Neuronal stem cell (in vitro differentiated cells): ENCODE results near the gene LYRM4.
"Not testable (repeated sequence)": the region's sequence is repeated elsewhere in the genome, so short reads cannot be mapped to it uniquely, and the experiment has no call there.

ENCODE experiments used
- DNase-seq: peaks from one replicate; pipeline ENCODE4 v3.0.0-alpha.2; 2013; ENCODE audit warnings: low spot score
- H2AFZ ChIP-seq: one replicate; pipeline ENCODE4 v1.6.1; 2013; ENCODE audit warnings: mild to moderate bottlenecking, low read length, inconsistent platforms
- H2AK5ac ChIP-seq: 2 replicates; pipeline ENCODE4 v1.6.1; 2013; ENCODE audit warnings: low read depth, mild to moderate bottlenecking, inconsistent platforms, low read length, moderate library complexity, mixed read lengths
- H2BK120ac ChIP-seq: 2 replicates; pipeline ENCODE4 v1.6.1; 2013; ENCODE audit warnings: low read depth, mild to moderate bottlenecking, inconsistent platforms, low read length, moderate library complexity, mixed read lengths
- H2BK12ac ChIP-seq: one replicate; pipeline ENCODE4 v1.6.1; 2013; ENCODE audit warnings: low read length, inconsistent platforms
- H2BK15ac ChIP-seq: 2 replicates; pipeline ENCODE4 v1.6.1; 2013; ENCODE audit warnings: mild to moderate bottlenecking, low read length, inconsistent platforms, mixed read lengths
- H2BK5ac ChIP-seq: one replicate; pipeline ENCODE4 v1.6.1; 2013; ENCODE audit warnings: inconsistent platforms, mild to moderate bottlenecking, low read length, moderate library complexity
- H3K14ac ChIP-seq: one replicate; pipeline ENCODE4 v1.6.1; 2013; ENCODE audit warnings: low read length, inconsistent platforms
- H3K18ac ChIP-seq: 2 replicates; pipeline ENCODE4 v1.6.1; 2013; ENCODE audit warnings: low read length, inconsistent platforms
- H3K23ac ChIP-seq: 2 replicates; pipeline ENCODE4 v1.6.1; 2013; ENCODE audit warnings: low read depth, mild to moderate bottlenecking, mixed read lengths, low read length, inconsistent platforms; ENCODE audit not compliant: poor library complexity
- H3K27ac ChIP-seq: replicated peaks from 3 replicates; pipeline ENCODE4 v1.5.1; 2013; ENCODE audit warnings: low read length, inconsistent platforms
- H3K27me3 ChIP-seq, 3 experiments: 2 replicates each; pipeline ENCODE4 v1.6.1; 2013; ENCODE audit warnings: low read length in 3 of 3, mild to moderate bottlenecking in 2 of 3, inconsistent platforms in 1 of 3, low read depth in 1 of 3, mixed read lengths in 1 of 3, moderate library complexity in 1 of 3; ENCODE audit not compliant: control insufficient read depth in 3 of 3, insufficient read depth in 3 of 3
- H3K36me3 ChIP-seq, 2 donors: replicated peaks in 1 of 2; 2 replicates each; pipeline ENCODE4 v1.6.1; 2013; ENCODE audit warnings: low read length in 2 of 2; ENCODE audit not compliant: control insufficient read depth in 2 of 2, insufficient read depth in 2 of 2
- H3K4ac ChIP-seq: 2 replicates; pipeline ENCODE4 v1.6.1; 2013; ENCODE audit warnings: inconsistent platforms, mild to moderate bottlenecking, low read length, moderate library complexity
- H3K4me1 ChIP-seq, 2 donors: 1 replicate in 1 of 2; 2 replicates in 1 of 2; pipeline ENCODE4 v1.6.1; 2013; ENCODE audit warnings: low read length in 2 of 2, low read depth in 1 of 2; ENCODE audit not compliant: control insufficient read depth in 2 of 2, insufficient read depth in 1 of 2
- H3K4me2 ChIP-seq: one replicate; pipeline ENCODE4 v1.6.1; 2013; ENCODE audit warnings: mild to moderate bottlenecking, low read length, inconsistent platforms; ENCODE audit not compliant: insufficient read depth, poor library complexity, severe bottlenecking
- H3K4me3 ChIP-seq, 2 donors: 2 replicates each; pipeline ENCODE4 v1.5.1; 2013; ENCODE audit warnings: low read length in 2 of 2, mild to moderate bottlenecking in 2 of 2, inconsistent platforms in 1 of 2, moderate library complexity in 1 of 2
- H3K79me1 ChIP-seq: one replicate; pipeline ENCODE4 v1.6.1; 2013; ENCODE audit warnings: low read depth, mild to moderate bottlenecking, inconsistent platforms, low read length, moderate library complexity
- H3K9ac ChIP-seq: one replicate; pipeline ENCODE4 v1.6.1; 2013; ENCODE audit warnings: mild to moderate bottlenecking, low read depth, low read length, inconsistent platforms; ENCODE audit not compliant: poor library complexity
- H3K9me3 ChIP-seq, 2 donors: replicated peaks in 1 of 2; 2 replicates each; pipeline versions ENCODE3 to v1.6.1; 2013; ENCODE audit warnings: low read length in 2 of 2, mild to moderate bottlenecking in 2 of 2, inconsistent platforms in 1 of 2, low read depth in 1 of 2, mixed read lengths in 1 of 2, moderate library complexity in 1 of 2; ENCODE audit not compliant: control insufficient read depth in 2 of 2, insufficient read depth in 1 of 2
- H4K8ac ChIP-seq: one replicate; pipeline ENCODE4 v1.6.1; 2013; ENCODE audit warnings: low read depth, mild to moderate bottlenecking, inconsistent platforms, low read length, moderate library complexity
- H4K91ac ChIP-seq: one replicate; pipeline ENCODE4 v1.6.1; 2013; ENCODE audit warnings: low read length, low read depth, mild to moderate bottlenecking, inconsistent platforms; ENCODE audit not compliant: poor library complexity
- WGBS, 2 donors: extraction: QIAGEN DNeasy Blood & Tissue Kit; methylation state at CpG; one replicate each; pipeline ENCODE4 v1.1.7; 2013; ENCODE audit warnings: missing lambda C conversion rate in 2 of 2, mixed read lengths in 1 of 2; ENCODE audit not compliant: insufficient read length in 2 of 2, insufficient replicate concordance in 1 of 2; ENCODE audit errors: extremely low coverage in 2 of 2; 5-methylcytosine and 5-hydroxymethylcytosine counted together

Gene LYRM4

DNA sequence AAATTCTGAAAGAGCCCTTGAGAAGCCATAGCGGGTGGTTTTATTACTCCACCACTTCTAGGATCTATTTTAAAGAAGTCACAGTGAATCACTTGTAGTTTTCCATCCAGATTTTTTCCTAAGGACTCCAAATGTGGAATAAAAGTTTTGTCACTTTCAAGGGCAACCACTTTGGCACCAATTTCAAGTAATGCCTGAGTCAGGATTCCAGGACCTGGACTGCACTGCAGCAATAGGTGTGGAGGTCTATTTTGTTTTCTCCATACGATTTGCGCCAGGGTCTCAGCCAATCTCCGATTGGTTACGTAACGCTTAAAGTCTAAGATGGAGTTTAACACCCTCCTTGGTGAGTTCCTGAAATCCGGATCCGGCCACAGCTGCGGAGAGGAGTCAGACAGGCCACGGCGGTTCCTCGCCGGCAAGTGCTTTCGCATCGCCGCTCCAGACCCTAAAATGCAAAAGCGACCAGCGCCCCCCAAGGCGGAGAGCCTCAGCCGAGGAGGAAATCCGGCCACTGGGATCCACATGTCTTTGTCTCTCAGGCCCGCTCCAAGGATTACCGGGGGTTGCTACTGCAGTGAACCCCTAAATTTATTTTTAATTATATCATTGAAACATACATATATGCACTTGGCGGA is 194.2 kb downstream of the LYRM4 start:
- no CpG with 5 or more reads among the region's 24 CpGs for WGBS, 2 donors

DNA sequence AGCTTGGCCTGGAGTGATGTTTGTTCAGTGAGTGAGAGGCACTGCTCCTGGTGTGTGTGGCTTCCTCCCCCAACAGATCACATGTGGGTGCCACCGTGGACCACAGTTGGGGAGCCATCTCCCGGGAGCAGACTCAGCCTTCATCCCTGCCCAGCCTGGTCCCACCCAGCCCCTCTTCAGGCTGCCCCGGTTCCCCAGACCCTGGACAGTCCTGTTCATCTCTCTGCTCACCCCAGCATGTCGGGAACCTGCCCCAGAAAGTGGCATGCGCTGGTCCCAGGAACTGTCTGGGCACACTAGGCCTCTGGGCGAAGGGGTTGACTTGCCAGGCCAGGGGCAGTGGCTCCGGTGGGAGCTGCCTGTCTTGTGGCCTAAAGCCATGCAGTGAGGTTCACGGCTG is 197.1 kb downstream of the LYRM4 start:
- no peak overlapping the region for H2AK5ac ChIP-seq
- H3K36me3 ChIP-seq = no peaks in the 10 kb centered on the region
- H2AFZ ChIP-seq = no peak overlapping the region
- no peaks in the 10 kb centered on the region for H3K79me1 ChIP-seq
- no peak overlapping the region for H3K27ac ChIP-seq
- no peak overlapping the region for H3K4ac ChIP-seq
- H2BK120ac ChIP-seq = no peak overlapping the region
- H4K91ac ChIP-seq = no peak overlapping the region
- H3K23ac ChIP-seq = no peak overlapping the region
- H3K4me1 ChIP-seq = no peaks in the 10 kb centered on the region
- no peak for DNase-seq
- H3K27me3 ChIP-seq = no peaks in the 10 kb centered on the region
- peaks cover 5 to 8% of the 10 kb centered on the region in 2 donors for H3K9me3 ChIP-seq
- H2BK12ac ChIP-seq = no peak overlapping the region
- H2BK5ac ChIP-seq = no peak overlapping the region
- H3K4me2 ChIP-seq = no peak overlapping the region
- no peak overlapping the region for H3K9ac ChIP-seq
- no peak overlapping the region for H3K4me3 ChIP-seq
- H3K14ac ChIP-seq = no peak overlapping the region
- H2BK15ac ChIP-seq = no peak overlapping the region
- no CpG with 5 or more reads among the region's 8 CpGs for WGBS, 2 donors
- H3K18ac ChIP-seq = peak overlapping the region; percentile 60
- H4K8ac ChIP-seq = no peak overlapping the region

More for the DNA sequence above, 194.2 kb downstream of the LYRM4 start:
- no peak overlapping the region for H2BK12ac ChIP-seq
- H3K79me1 ChIP-seq = no peaks in the 10 kb centered on the region
- H3K4me1 ChIP-seq = no peaks in the 10 kb centered on the region
- no peak overlapping the region for H2BK5ac ChIP-seq
- peaks cover 5 to 8% of the 10 kb centered on the region in 2 donors for H3K9me3 ChIP-seq
- H3K27ac ChIP-seq = no peak overlapping the region
- H2AFZ ChIP-seq = no peak overlapping the region
- no peak overlapping the region for H2AK5ac ChIP-seq
- DNase-seq = no peak
- H2BK120ac ChIP-seq = no peak overlapping the region
- H3K4me3 ChIP-seq = no peak overlapping the region
- H2BK15ac ChIP-seq = no peak overlapping the region
- no peak overlapping the region for H3K4me2 ChIP-seq
- no peak overlapping the region for H4K8ac ChIP-seq
- H3K9ac ChIP-seq = no peak overlapping the region
- H3K36me3 ChIP-seq = no peaks in the 10 kb centered on the region
- H3K18ac ChIP-seq = no peak overlapping the region
- H3K27me3 ChIP-seq = no peaks in the 10 kb centered on the region
- no peak overlapping the region for H3K4ac ChIP-seq
- no peak overlapping the region for H4K91ac ChIP-seq
- H3K14ac ChIP-seq = no peak overlapping the region
- no peak overlapping the region for H3K23ac ChIP-seq

DNA sequence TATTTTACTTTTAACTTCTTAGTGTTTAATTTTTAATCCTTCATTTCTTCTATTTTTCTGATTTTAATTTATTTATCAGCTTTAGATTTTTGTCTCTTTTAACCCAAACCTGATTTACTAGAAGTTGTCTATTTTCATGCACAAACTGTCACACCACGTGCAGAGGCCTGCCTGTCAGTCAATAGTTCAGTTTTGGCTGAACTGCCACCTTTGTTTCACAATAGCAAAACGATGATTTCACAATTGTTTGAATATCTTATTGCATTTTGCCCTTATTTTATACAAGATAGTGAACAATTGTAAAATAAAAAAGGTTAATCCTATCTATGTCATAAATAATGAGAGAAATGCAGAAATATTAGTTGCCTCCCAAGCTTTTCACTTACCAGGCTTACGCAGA is 199.6 kb downstream of the LYRM4 start:
- no peak overlapping the region for H2AFZ ChIP-seq
- no peak overlapping the region for H4K8ac ChIP-seq
- no peak overlapping the region for H3K4me3 ChIP-seq
- H3K79me1 ChIP-seq = no peaks in the 10 kb centered on the region
- no peak overlapping the region for H2BK5ac ChIP-seq
- H3K23ac ChIP-seq = no peak overlapping the region
- no peak overlapping the region for H2BK12ac ChIP-seq
- no peak overlapping the region for H3K27ac ChIP-seq
- no peak overlapping the region for H2AK5ac ChIP-seq
- H3K14ac ChIP-seq = no peak overlapping the region
- no peak overlapping the region for H3K4me2 ChIP-seq
- H3K4ac ChIP-seq = no peak overlapping the region
- no peaks in the 10 kb centered on the region for H3K27me3 ChIP-seq
- H3K4me1 ChIP-seq = no peaks in the 10 kb centered on the region
- no peak overlapping the region for H3K9ac ChIP-seq
- H2BK15ac ChIP-seq = no peak overlapping the region
- no peak overlapping the region for H4K91ac ChIP-seq
- H3K9me3 ChIP-seq = no peaks in the 10 kb centered on the region
- H3K36me3 ChIP-seq = no peaks in the 10 kb centered on the region
- H3K18ac ChIP-seq = no peak overlapping the region
- no peak for DNase-seq
- no CpG with 5 or more reads among the region's 3 CpGs for WGBS, 2 donors
- no peak overlapping the region for H2BK120ac ChIP-seq

DNA sequence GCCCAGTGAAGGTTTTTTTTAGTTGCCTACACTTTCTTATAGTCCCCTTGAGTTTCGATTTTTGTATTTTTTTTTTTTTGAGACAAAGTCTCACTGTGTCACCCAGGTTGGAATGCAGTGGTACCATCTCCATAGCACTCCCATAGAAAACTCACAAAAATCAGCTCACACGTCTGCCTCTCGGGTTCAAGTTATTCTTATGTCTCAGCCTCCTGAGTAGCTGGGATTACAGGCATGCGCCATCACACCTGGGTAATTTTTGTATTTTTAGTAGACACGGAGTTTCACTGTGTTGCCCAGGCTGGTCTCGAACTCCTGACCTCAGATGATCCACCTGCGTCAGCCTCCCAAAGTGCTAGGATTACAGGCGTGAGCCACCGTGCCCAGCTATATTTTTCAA is 200.3 kb downstream of the LYRM4 start:
- H2BK12ac ChIP-seq, H3K79me1 ChIP-seq, H2BK120ac ChIP-seq, H3K23ac ChIP-seq, H3K27ac ChIP-seq, H2BK15ac ChIP-seq, H2AK5ac ChIP-seq, H3K9ac ChIP-seq, H3K9me3 ChIP-seq, H4K91ac ChIP-seq, H2AFZ ChIP-seq, H2BK5ac ChIP-seq, H3K27me3 ChIP-seq, H3K4me3 ChIP-seq, H3K14ac ChIP-seq, H4K8ac ChIP-seq, H3K36me3 ChIP-seq, DNase-seq, H3K4me2 ChIP-seq, H3K4ac ChIP-seq, H3K4me1 ChIP-seq, H3K18ac ChIP-seq: not testable (repeated sequence)
- no CpG with 5 or more reads among the region's 9 CpGs for WGBS, 2 donors
